Measurements from ENCODE around the gene IGFBPL1. TPM values are rescaled to one million over a fixed set of nuclear protein-coding genes. Genes with fewer than 3 reads are reported as not detected.
"Not testable (repeated sequence)": the region's sequence is repeated elsewhere in the genome, so short reads cannot be mapped to it uniquely, and the experiment has no call there.

IGFBPL1 gene
- total and polyA plus RNA-seq, 3 experiments from 2014 or later: not detected

DNA sequence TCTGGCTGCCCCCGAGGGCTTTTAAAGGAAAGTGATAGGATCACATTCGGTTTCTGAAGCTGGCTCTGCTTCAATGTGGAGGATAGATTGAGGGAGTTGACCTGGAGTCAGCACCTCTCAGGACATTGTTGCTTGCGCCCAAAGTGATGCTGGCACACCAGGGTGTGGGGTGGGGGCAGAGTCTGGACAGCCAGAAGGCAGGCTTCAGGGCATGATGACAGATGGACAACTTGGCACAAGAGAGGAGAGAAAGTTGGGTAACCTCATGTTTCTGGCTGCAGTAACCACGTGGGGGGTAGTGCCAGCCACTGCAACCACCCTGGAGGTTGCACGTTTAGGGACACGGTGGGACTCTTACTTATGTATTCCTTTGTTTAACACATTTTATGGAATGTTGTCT lies 22.3 kb downstream of the IGFBPL1 start:
- H3K4me1 ChIP-seq (ENCODE audit: insufficient read depth, low read length): no peaks in the 10 kb centered on the region
- H3K27ac ChIP-seq (ENCODE audit: low read depth, low read length): no peak overlapping the region
- H3K36me3 Mint-ChIP-seq: peaks cover 6 to 22% (median 15%) of the 10 kb centered on the region in 3 donors
- H3K4me1 Mint-ChIP-seq: peaks cover 0 to 10% (median 3%) of the 10 kb centered on the region in 3 donors
- no peak overlapping the region for H3K27ac Mint-ChIP-seq
- H3K9me3 Mint-ChIP-seq: peaks cover 0 to 3% (median 0%) of the 10 kb centered on the region in 5 donors
- H3K36me3 ChIP-seq (ENCODE audit: insufficient read depth, low read length): no peaks in the 10 kb centered on the region
- H3K27me3 Mint-ChIP-seq: peaks cover 19 to 38% of the 10 kb centered on the region in 2 donors
- H3K4me3 ChIP-seq (ENCODE audit: low read length): no peak overlapping the region
- no peaks in the 10 kb centered on the region for H3K27me3 ChIP-seq (ENCODE audit: insufficient read depth, low read length, poor library complexity, severe bottlenecking)
- ChIA-PET POLR2A (no interaction called here), CTCF (no interaction called here)
- DNase-seq: no peak
- H3K9me3 ChIP-seq (ENCODE audit: low read length): no peaks in the 10 kb centered on the region
- H3K4me3 Mint-ChIP-seq: no peak overlapping the region

DNA sequence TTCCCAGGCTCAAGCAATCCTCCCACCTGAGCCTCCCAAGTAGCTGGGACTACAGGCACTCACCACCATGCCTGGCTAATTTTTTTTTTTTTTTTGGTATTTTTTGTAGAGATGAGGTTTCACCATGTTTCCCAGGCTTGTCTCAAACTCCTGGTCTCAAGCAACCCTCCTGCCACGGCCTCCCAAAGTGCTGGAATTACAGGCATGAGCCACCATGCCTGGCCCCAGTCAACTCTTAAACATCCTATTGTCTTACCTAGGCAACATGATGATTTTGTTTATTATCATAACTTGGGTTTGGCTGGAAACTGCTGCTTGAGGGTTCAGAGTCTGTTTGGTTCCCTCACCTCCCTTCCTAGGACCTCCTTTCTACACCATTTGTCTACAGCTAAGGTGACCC lies 25.1 kb downstream of the IGFBPL1 start:
- H3K4me3 ChIP-seq (ENCODE audit: low read length); H3K9me3 ChIP-seq (ENCODE audit: low read length); H3K9me3 Mint-ChIP-seq; H3K4me3 Mint-ChIP-seq; DNase-seq; H3K4me1 ChIP-seq (ENCODE audit: insufficient read depth, low read length); H3K27ac ChIP-seq (ENCODE audit: low read depth, low read length); H3K27ac Mint-ChIP-seq; H3K36me3 ChIP-seq (ENCODE audit: insufficient read depth, low read length); CTCF ChIA-PET; POLR2A ChIA-PET; H3K27me3 ChIP-seq (ENCODE audit: insufficient read depth, low read length, poor library complexity, severe bottlenecking): not testable (repeated sequence)
- peaks cover 0 to 10% (median 3%) of the 10 kb centered on the region in 3 donors for H3K4me1 Mint-ChIP-seq
- peaks cover 14 to 36% (median 33%) of the 10 kb centered on the region in 3 donors for H3K36me3 Mint-ChIP-seq
- H3K27me3 Mint-ChIP-seq: peaks cover 10 to 19% of the 10 kb centered on the region in 2 donors

DNA sequence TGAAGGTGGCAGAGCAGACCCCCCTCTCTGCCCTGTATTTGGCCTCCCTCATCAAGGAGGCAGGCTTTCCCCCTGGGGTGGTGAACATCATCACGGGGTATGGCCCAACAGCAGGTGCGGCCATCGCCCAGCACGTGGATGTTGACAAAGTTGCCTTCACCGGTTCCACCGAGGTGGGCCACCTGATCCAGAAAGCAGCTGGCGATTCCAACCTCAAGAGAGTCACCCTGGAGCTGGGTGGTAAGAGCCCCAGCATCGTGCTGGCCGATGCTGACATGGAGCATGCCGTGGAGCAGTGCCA lies 27.9 kb downstream of the IGFBPL1 start:
- peaks cover 0 to 2% of the 10 kb centered on the region in 2 donors for H3K27me3 Mint-ChIP-seq

DNA sequence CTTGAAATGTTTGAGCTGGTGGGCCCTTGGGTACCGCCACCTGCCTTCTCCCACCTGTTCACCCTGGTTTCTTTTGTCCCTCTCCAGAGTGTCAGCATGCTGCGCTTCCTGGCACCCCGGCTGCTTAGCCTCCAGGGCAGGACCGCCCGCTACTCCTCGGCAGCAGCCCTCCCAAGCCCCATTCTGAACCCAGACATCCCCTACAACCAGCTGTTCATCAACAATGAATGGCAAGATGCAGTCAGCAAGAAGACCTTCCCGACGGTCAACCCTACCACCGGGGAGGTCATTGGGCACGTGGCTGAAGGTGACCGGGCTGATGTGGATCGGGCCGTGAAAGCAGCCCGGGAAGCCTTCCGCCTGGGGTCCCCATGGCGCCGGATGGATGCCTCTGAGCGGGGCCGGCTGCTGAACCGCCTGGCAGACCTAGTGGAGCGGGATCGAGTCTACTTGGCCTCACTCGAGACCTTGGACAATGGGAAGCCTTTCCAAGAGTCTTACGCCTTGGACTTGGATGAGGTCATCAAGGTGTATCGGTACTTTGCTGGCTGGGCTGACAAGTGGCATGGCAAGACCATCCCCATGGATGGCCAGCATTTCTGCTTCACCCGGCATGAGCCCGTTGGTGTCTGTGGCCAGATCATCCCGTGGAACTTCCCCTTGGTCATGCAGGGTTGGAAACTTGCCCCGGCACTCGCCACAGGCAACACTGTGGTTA lies 28.4 kb downstream of the IGFBPL1 start:
- ChIA-PET CTCF (no interaction called here), POLR2A (no interaction called here)
- no peaks in the 10 kb centered on the region for H3K9me3 ChIP-seq (ENCODE audit: low read length)
- Mint-ChIP-seq H3K9me3 (peaks cover 0 to 9% (median 1%) of the 10 kb centered on the region in 5 donors), H3K4me1 (peaks cover 17 to 22% (median 20%) of the 10 kb centered on the region in 3 donors), H3K36me3 (peaks cover 14 to 36% (median 36%) of the 10 kb centered on the region in 3 donors), H3K4me3 (peak overlapping the region in 1 of 7 donors; percentile 96), H3K27ac (no peak overlapping the region), H3K27me3 (peaks cover 0 to 5% of the 10 kb centered on the region in 2 donors)
- H3K4me3 ChIP-seq (ENCODE audit: low read length): no peak overlapping the region
- H3K27ac ChIP-seq (ENCODE audit: low read depth, low read length): no peak overlapping the region
- no peaks in the 10 kb centered on the region for H3K27me3 ChIP-seq (ENCODE audit: insufficient read depth, low read length, poor library complexity, severe bottlenecking)
- peaks cover 7% of the 10 kb centered on the region for H3K4me1 ChIP-seq (ENCODE audit: insufficient read depth, low read length)
- no peaks in the 10 kb centered on the region for H3K36me3 ChIP-seq (ENCODE audit: insufficient read depth, low read length)
- no peak for DNase-seq

More for the DNA sequence above, 27.9 kb downstream of the IGFBPL1 start:
- ChIA-PET CTCF (no interaction called here), POLR2A (no interaction called here)
- peaks cover 0 to 9% (median 1%) of the 10 kb centered on the region in 5 donors for H3K9me3 Mint-ChIP-seq
- H3K4me1 ChIP-seq (ENCODE audit: insufficient read depth, low read length): peaks cover 7% of the 10 kb centered on the region
- no peak overlapping the region for H3K4me3 ChIP-seq (ENCODE audit: low read length)
- no peak overlapping the region for H3K27ac ChIP-seq (ENCODE audit: low read depth, low read length)
- peaks cover 17 to 23% (median 20%) of the 10 kb centered on the region in 3 donors for H3K4me1 Mint-ChIP-seq
- H3K36me3 Mint-ChIP-seq: peaks cover 14 to 36% (median 36%) of the 10 kb centered on the region in 3 donors
- no peak overlapping the region for H3K4me3 Mint-ChIP-seq
- H3K36me3 ChIP-seq (ENCODE audit: insufficient read depth, low read length): no peaks in the 10 kb centered on the region
- no peak for DNase-seq
- H3K27ac Mint-ChIP-seq: no peak overlapping the region
- H3K9me3 ChIP-seq (ENCODE audit: low read length): no peaks in the 10 kb centered on the region
- H3K27me3 ChIP-seq (ENCODE audit: insufficient read depth, low read length, poor library complexity, severe bottlenecking): no peaks in the 10 kb centered on the region

DNA sequence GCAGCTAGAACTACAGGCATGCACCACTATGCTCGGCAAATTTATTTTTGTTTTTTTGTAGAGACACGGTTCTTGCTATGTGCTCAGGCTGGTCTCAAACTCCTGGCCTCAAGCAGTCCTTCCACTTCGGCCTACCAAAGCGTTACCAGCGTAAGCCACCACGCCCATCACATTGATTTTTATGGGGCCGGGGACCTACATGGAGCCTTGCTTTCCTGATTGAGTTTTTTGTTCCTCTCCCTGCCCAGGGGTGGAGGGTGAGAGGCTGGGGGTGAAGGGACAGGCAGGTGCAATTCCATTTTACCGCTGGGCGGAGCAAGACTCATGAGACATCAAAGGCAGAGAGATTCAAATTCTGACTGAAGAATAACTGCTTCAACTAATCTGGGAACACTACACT lies 29.8 kb downstream of the IGFBPL1 start:
- no peak overlapping the region for H3K27ac ChIP-seq (ENCODE audit: low read depth, low read length)
- no peak for DNase-seq
- H3K36me3 ChIP-seq (ENCODE audit: insufficient read depth, low read length): no peaks in the 10 kb centered on the region
- peaks cover 0 to 6% of the 10 kb centered on the region in 2 donors for H3K27me3 Mint-ChIP-seq
- no peak overlapping the region for H3K4me3 ChIP-seq (ENCODE audit: low read length)
- ChIA-PET CTCF (no interaction called here), POLR2A (no interaction called here)
- H3K27me3 ChIP-seq (ENCODE audit: insufficient read depth, low read length, poor library complexity, severe bottlenecking): no peaks in the 10 kb centered on the region
- peak overlapping the region in 3 of 8 donors; percentile 2 to 81 (median 49) for H3K27ac Mint-ChIP-seq
- peaks cover 0 to 9% (median 1%) of the 10 kb centered on the region in 5 donors for H3K9me3 Mint-ChIP-seq
- peaks cover 17% of the 10 kb centered on the region in 3 donors for H3K4me1 Mint-ChIP-seq
- no peaks in the 10 kb centered on the region for H3K9me3 ChIP-seq (ENCODE audit: low read length)
- H3K36me3 Mint-ChIP-seq: peaks cover 14 to 36% (median 35%) of the 10 kb centered on the region in 3 donors
- H3K4me1 ChIP-seq (ENCODE audit: insufficient read depth, low read length): peaks cover 7% of the 10 kb centered on the region
- H3K4me3 Mint-ChIP-seq: peak overlapping the region in 3 of 7 donors; percentile 21 to 96 (median 89)

DNA sequence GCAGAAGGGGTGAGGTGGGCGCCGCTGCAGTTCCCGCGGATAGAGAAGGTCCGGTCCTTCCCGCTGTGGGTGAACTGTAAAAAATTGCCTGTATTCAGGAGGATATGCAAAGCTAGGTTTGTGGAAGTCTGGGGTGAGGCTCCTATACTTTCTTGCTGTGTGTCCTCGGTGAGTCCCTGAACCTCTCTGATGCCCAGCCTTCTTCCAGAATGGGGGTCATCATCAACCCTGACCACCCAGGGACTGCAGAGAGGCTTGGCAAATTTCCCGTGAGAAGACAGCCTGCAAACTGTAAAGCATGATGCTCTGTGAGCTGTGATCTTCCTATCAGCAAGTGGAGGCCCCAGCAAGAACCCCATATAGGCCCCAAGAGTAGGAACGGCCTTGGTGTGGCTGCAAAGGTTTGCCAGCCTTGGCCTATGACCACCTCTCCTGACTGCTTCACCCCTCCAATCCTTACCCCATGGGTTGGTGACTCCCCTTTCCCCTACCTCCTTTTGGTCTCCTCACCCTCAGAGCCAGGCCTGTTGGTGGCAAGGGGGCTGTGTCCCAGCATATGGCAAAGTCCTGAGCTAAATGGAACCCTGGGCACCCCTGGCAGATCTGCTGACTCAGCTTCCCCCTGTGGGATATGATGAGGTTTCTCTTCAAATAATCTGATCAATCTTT lies 31.0 kb downstream of the IGFBPL1 start:
- ChIA-PET POLR2A (no interaction called here), CTCF (interaction anchor here (1.0 to 1.2 kb wide), 2 partner anchors 305 to 480 kb away, joined by 3 to 4 read pairs; no protein-coding TSS in a partner anchor)
- H3K4me1 Mint-ChIP-seq: peaks cover 17% of the 10 kb centered on the region in 3 donors
- Histone ChIP-seq H3K9me3 (ENCODE audit: low read length) (no peaks in the 10 kb centered on the region), H3K27me3 (ENCODE audit: insufficient read depth, low read length, poor library complexity, severe bottlenecking) (no peaks in the 10 kb centered on the region), H3K27ac (ENCODE audit: low read depth, low read length) (peak overlapping the region; percentile 79), H3K4me1 (ENCODE audit: insufficient read depth, low read length) (peaks cover 7% of the 10 kb centered on the region), H3K36me3 (ENCODE audit: insufficient read depth, low read length) (no peaks in the 10 kb centered on the region), H3K4me3 (ENCODE audit: low read length) (peak overlapping the region; percentile 67)
- H3K27ac Mint-ChIP-seq: peak overlapping the region; percentile 12 to 98 (median 88)
- peaks cover 0 to 6% of the 10 kb centered on the region in 2 donors for H3K27me3 Mint-ChIP-seq
- H3K4me3 Mint-ChIP-seq: peak overlapping the region; percentile 86 to 99 (median 95)
- peaks cover 14 to 31% (median 23%) of the 10 kb centered on the region in 3 donors for H3K36me3 Mint-ChIP-seq
- peaks cover 0 to 9% (median 1%) of the 10 kb centered on the region in 5 donors for H3K9me3 Mint-ChIP-seq
- DNase-seq: no peak

DNA sequence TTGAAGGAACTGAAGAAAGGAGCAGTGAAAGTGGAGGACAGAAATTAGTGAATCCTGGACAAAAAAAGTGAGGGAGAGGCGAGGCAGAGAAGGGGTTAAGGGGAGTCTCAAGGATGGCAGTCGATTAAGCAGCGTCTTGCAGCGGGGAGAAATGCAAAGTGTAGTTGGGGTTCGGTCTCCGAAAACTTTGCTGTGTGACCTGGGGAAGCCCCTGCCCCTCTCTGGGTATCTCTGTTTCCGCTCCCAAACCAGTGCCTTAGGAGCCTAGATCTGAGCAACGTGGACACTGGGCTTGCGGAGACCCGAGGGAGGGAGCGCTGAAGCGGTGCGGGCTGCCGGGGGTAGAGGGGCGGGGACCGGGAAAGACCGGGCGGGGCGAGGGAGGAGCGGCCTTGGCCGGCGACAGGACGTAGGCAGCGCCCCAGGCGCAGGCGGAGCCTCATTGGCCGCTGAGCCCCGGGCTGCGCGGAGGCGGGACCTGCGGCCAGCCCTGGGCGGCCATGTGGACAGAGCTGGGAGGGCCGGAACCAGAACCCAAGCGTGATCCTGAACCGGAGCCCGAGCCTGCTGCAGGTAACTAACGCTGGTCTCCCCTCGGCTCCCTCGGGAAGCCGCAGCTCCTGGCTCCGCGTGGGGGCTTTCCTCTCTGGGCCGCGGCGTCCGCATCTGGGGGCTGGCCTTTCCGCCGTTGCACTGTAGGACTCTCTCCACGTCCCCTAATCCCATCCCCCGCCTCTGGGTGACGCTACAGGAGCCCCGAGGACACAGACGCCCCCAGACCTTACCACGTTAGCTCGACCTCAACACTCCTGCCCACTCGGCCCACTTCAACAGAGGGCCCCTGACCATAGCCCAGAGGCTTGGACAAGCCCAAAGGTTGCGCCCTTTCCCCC lies 31.8 kb downstream of the IGFBPL1 start, which contains the start of gene ALDH1B1:
Gene ALDH1B1, plus strand, starts transcription at position 468 of the 893 bp plus-strand sequence. CDS start 3,047 bp downstream, outside the sequence.
- Mint-ChIP-seq H3K27me3 (peaks cover 0 to 10% of the 10 kb centered on the region in 2 donors), H3K27ac (peak within 1 kb of the TSS; percentile 62 to 98 (median 92)), H3K4me3 (peak within 1 kb of the TSS; percentile 86 to 99 (median 95)), H3K36me3 (peaks cover 8 to 25% (median 17%) of the 10 kb centered on the region in 3 donors), H3K9me3 (peaks cover 0 to 6% (median 1%) of the 10 kb centered on the region in 5 donors), H3K4me1 (peaks cover 12 to 17% (median 17%) of the 10 kb centered on the region in 3 donors)
- Histone ChIP-seq H3K27me3 (ENCODE audit: insufficient read depth, low read length, poor library complexity, severe bottlenecking) (no peaks in the 10 kb centered on the region), H3K9me3 (ENCODE audit: low read length) (no peaks in the 10 kb centered on the region), H3K4me1 (ENCODE audit: insufficient read depth, low read length) (peaks cover 7% of the 10 kb centered on the region), H3K4me3 (ENCODE audit: low read length) (peak within 1 kb of the TSS; percentile 67), H3K27ac (ENCODE audit: low read depth, low read length) (peak within 1 kb of the TSS; percentile 79), H3K36me3 (ENCODE audit: insufficient read depth, low read length) (no peaks in the 10 kb centered on the region)
- ChIA-PET POLR2A (no interaction called here), CTCF (interaction anchor here (1.0 to 1.2 kb wide), 2 partner anchors 304 to 479 kb away, joined by 3 to 4 read pairs; no protein-coding TSS in a partner anchor)
- DNase-seq: peak; percentile 37 to 54 (median 51)
